Measurements from ENCODE around the gene MCF2L. TPM values are rescaled to one million over a fixed set of nuclear protein-coding genes. Genes with fewer than 3 reads are reported as not detected.

MCF2L gene
- total RNA-seq, 6 experiments from 2014 or later = 9.6 to 18.4 (median 11.7) TPM

- Histone ChIP-seq H3K4me1 (peaks cover 0 to 10% (median 4%) of the 10 kb centered on the region in 4 donors), H3K27me3 (no peaks in the 10 kb centered on the region), H3K27ac (no peak overlapping the region), H3K4me3 (no peak overlapping the region), H3K36me3 (no peaks in the 10 kb centered on the region), H3K9me3 (no peaks in the 10 kb centered on the region)
- DNase-seq = no peak
- intact Hi-C loops (cut with DNase I) = no loop called here
- TF ChIP-seq POLR2A (IDR thresholded peaks at IDR 0.05) = no peak
- TF ChIP-seq CTCF (IDR thresholded peaks at IDR 0.05) = no peak
- WGBS (ENCODE audit: insufficient coverage, low coverage, low lambda C conversion rate, missing lambda C conversion rate) = 71% methylated on average over 4 of the region's 4 CpGs
- ATAC-seq = no peak
These were observed 33.9 kb downstream of the MCF2L start for GRCh38 chr13:113002913-113003290.

GRCh38 chr13:113004126-113004525 is 35.1 kb downstream of the MCF2L start:
- 92% methylated on average over 2 of the region's 14 CpGs for WGBS (ENCODE audit: insufficient coverage, low coverage, low lambda C conversion rate, missing lambda C conversion rate)
- DNase-seq = no peak

GRCh38 chr13:113005076-113005865 is 36.3 kb downstream of the MCF2L start:
- WGBS (ENCODE audit: insufficient coverage, low coverage, low lambda C conversion rate, missing lambda C conversion rate) = 95% methylated on average over 18 of the region's 26 CpGs
- H3K9me3 ChIP-seq = no peaks in the 10 kb centered on the region
- no peak overlapping the region for H3K27ac ChIP-seq
- no peak overlapping the region for H3K4me3 ChIP-seq
- no peaks in the 10 kb centered on the region for H3K27me3 ChIP-seq
- H3K4me1 ChIP-seq = peaks cover 0 to 10% (median 2%) of the 10 kb centered on the region in 4 donors
- intact Hi-C loops (cut with DNase I) = no loop called here
- no peak for ATAC-seq
- TF ChIP-seq POLR2A (IDR thresholded peaks at IDR 0.05) (no peak), CTCF (IDR thresholded peaks at IDR 0.05) (no peak)
- H3K36me3 ChIP-seq = no peaks in the 10 kb centered on the region
- DNase-seq = no peak

More at GRCh38 chr13:113004126-113004525, 35.1 kb downstream of the MCF2L start:
- Histone ChIP-seq H3K27ac (no peak overlapping the region), H3K9me3 (no peaks in the 10 kb centered on the region), H3K36me3 (no peaks in the 10 kb centered on the region), H3K4me1 (no peaks in the 10 kb centered on the region), H3K27me3 (no peaks in the 10 kb centered on the region), H3K4me3 (no peak overlapping the region)
- ATAC-seq = no peak
- TF ChIP-seq POLR2A (IDR thresholded peaks at IDR 0.05) = no peak
- TF ChIP-seq CTCF (IDR thresholded peaks at IDR 0.05) = no peak
- intact Hi-C loops (cut with DNase I) = no loop called here

GRCh38 chr13:113005997-113006396 is 37.0 kb downstream of the MCF2L start:
- ATAC-seq (no peak), DNase-seq (no peak)
- H3K27me3 ChIP-seq = no peaks in the 10 kb centered on the region
- H3K4me3 ChIP-seq = no peak overlapping the region
- TF ChIP-seq POLR2A (IDR thresholded peaks at IDR 0.05) (no peak), CTCF (IDR thresholded peaks at IDR 0.05) (no peak)
- no peak overlapping the region for H3K27ac ChIP-seq
- intact Hi-C loops (cut with DNase I) = no loop called here
- no peaks in the 10 kb centered on the region for H3K9me3 ChIP-seq
- no peaks in the 10 kb centered on the region for H3K36me3 ChIP-seq
- peaks cover 0 to 11% (median 2%) of the 10 kb centered on the region in 4 donors for H3K4me1 ChIP-seq
- 89% methylated on average over 3 of the region's 15 CpGs for WGBS (ENCODE audit: insufficient coverage, low coverage, low lambda C conversion rate, missing lambda C conversion rate)
